GM21723 (cell line): ENCODE data around the gene ST6GALNAC3.

Experiments used
- ATAC-seq: cut with Tn5 transposase; IDR thresholded peaks from one replicate; pipeline ENCODE4 v1.9.1; 2021; ENCODE audit warnings: mild to moderate bottlenecking, moderate library complexity; ENCODE audit not compliant: unreplicated experiment

The ST6GALNAC3 gene

GRCh38 chr1:76491737-76492136 lies 417.2 kb downstream of the ST6GALNAC3 start:
- no peak for ATAC-seq

- ATAC-seq = no peak
Measured at GRCh38 chr1:76492752-76493430, 418.3 kb downstream of the ST6GALNAC3 start.

- peak; percentile 91 for ATAC-seq
Measured at GRCh38 chr1:76494807-76495206, 420.3 kb downstream of the ST6GALNAC3 start.

GRCh38 chr1:76496871-76497270 lies 422.3 kb downstream of the ST6GALNAC3 start:
- no peak for ATAC-seq

- no peak for ATAC-seq
Measured at GRCh38 chr1:76500116-76500515, 425.6 kb downstream of the ST6GALNAC3 start.

GRCh38 chr1:76501136-76501535 lies 426.6 kb downstream of the ST6GALNAC3 start:
- no peak for ATAC-seq

- no peak for ATAC-seq
Measured at GRCh38 chr1:76501586-76502219, 427.2 kb downstream of the ST6GALNAC3 start.

- no peak for ATAC-seq
Measured at GRCh38 chr1:76503100-76503499, 428.6 kb downstream of the ST6GALNAC3 start.

- ATAC-seq = no peak
Measured at GRCh38 chr1:76503736-76504135, 429.2 kb downstream of the ST6GALNAC3 start.

GRCh38 chr1:76507376-76507775 lies 432.8 kb downstream of the ST6GALNAC3 start:
- ATAC-seq = no peak

GRCh38 chr1:76508871-76509270 lies 434.3 kb downstream of the ST6GALNAC3 start:
- no peak for ATAC-seq

- no peak for ATAC-seq
Measured at GRCh38 chr1:76510672-76511557, 436.4 kb downstream of the ST6GALNAC3 start.

GRCh38 chr1:76511558-76512179 lies 437.1 kb downstream of the ST6GALNAC3 start:
- no peak for ATAC-seq

- ATAC-seq = no peak
Measured at GRCh38 chr1:76530953-76531352, 456.4 kb downstream of the ST6GALNAC3 start.

- ATAC-seq = no peak
Measured at GRCh38 chr1:76541618-76542017, 467.1 kb downstream of the ST6GALNAC3 start.

GRCh38 chr1:76542359-76542758 lies 467.8 kb downstream of the ST6GALNAC3 start:
- ATAC-seq = no peak

- no peak for ATAC-seq
Measured at GRCh38 chr1:76543495-76543894, 468.9 kb downstream of the ST6GALNAC3 start.

GRCh38 chr1:76546354-76546933 lies 471.9 kb downstream of the ST6GALNAC3 start:
- ATAC-seq = no peak

- ATAC-seq = no peak
Measured at GRCh38 chr1:76547916-76548315, 473.4 kb downstream of the ST6GALNAC3 start.

- no peak for ATAC-seq
Measured at GRCh38 chr1:76548513-76549100, 474.1 kb downstream of the ST6GALNAC3 start.
